Stimulated activated CD8-positive, alpha-beta memory T cell treated with anti-CD3 and anti-CD28 coated beads, Interleukin-12 subunit alpha, Interleukin-12 subunit beta, amount 100 ng/mL, for 1 hour (primary cell): ENCODE measurements around the gene NBL1.

ENCODE experiments used
- DNase-seq: peaks from one replicate; pipeline ENCODE4 v3.0.0-alpha.2; 2020; ENCODE audit warnings: low read depth

The NBL1 gene

GRCh38 chr1:19670787-19671186, 26.7 kb downstream of the NBL1 start:
- no peak for DNase-seq

- DNase-seq: no peak
These were observed 28.1 kb downstream of the NBL1 start for GRCh38 chr1:19672237-19672636.

GRCh38 chr1:19675797-19676196, 31.7 kb downstream of the NBL1 start:
- DNase-seq: no peak

- no peak for DNase-seq
These were observed 32.4 kb downstream of the NBL1 start for GRCh38 chr1:19676438-19676922.

- DNase-seq: no peak
These were observed 34.4 kb downstream of the NBL1 start for GRCh38 chr1:19678493-19678892.

GRCh38 chr1:19678931-19679453, 34.9 kb downstream of the NBL1 start:
- DNase-seq: no peak

GRCh38 chr1:19679691-19680090, 35.6 kb downstream of the NBL1 start:
- no peak for DNase-seq

GRCh38 chr1:19680644-19681043, 36.5 kb downstream of the NBL1 start:
- DNase-seq: no peak

- no peak for DNase-seq
These were observed 38.1 kb downstream of the NBL1 start for GRCh38 chr1:19682257-19682656.

GRCh38 chr1:19682901-19683300, 38.8 kb downstream of the NBL1 start:
- DNase-seq: no peak

- DNase-seq: no peak
These were observed 39.2 kb downstream of the NBL1 start for GRCh38 chr1:19683351-19683750.

- no peak for DNase-seq
These were observed 40.6 kb downstream of the NBL1 start for GRCh38 chr1:19684677-19685076.

- DNase-seq: no peak
These were observed 41.9 kb downstream of the NBL1 start for GRCh38 chr1:19685994-19686393.

- DNase-seq: no peak
These were observed 43.3 kb downstream of the NBL1 start for GRCh38 chr1:19687414-19687813.

- DNase-seq: peak; percentile 12
These were observed 44.1 kb downstream of the NBL1 start for GRCh38 chr1:19688041-19688842.

- DNase-seq: no peak
These were observed 45.1 kb downstream of the NBL1 start for GRCh38 chr1:19689085-19689757.

- DNase-seq: no peak
These were observed 45.7 kb downstream of the NBL1 start for GRCh38 chr1:19689856-19690255.

- no peak for DNase-seq
These were observed 46.2 kb downstream of the NBL1 start for GRCh38 chr1:19690342-19690741.

GRCh38 chr1:19694298-19694697, 50.2 kb downstream of the NBL1 start:
- no peak for DNase-seq

GRCh38 chr1:19695772-19696171, 51.7 kb downstream of the NBL1 start:
- no peak for DNase-seq

- no peak for DNase-seq
These were observed 52.7 kb downstream of the NBL1 start for GRCh38 chr1:19696820-19697219.

GRCh38 chr1:19698181-19698580, 54.1 kb downstream of the NBL1 start:
- DNase-seq: no peak

GRCh38 chr1:19700079-19700777, 56.1 kb downstream of the NBL1 start:
- DNase-seq: no peak
